HEK293 (cell line): ENCODE data around the gene MAK.
"Not testable (repeated sequence)": the region's sequence is repeated elsewhere in the genome, so short reads cannot be mapped to it uniquely, and the experiment has no call there.

Source experiments
- REST ChIP-seq: fragments of 450-650 bp; formaldehyde crosslinking; IDR thresholded peaks from 2 replicates; pipeline ENCODE4 v1.5.1; 2016; ENCODE audit warnings: missing biosample characterization, missing genetic modification characterization
- ZNF501 ChIP-seq: fragments of 450-650 bp; formaldehyde crosslinking; IDR thresholded peaks from 2 replicates; pipeline ENCODE4 v1.5.1; 2016; ENCODE audit warnings: missing biosample characterization, missing genetic modification characterization
- ZNF555 ChIP-seq: fragments of 450-650 bp; formaldehyde crosslinking; conservative IDR thresholded peaks from 2 replicates; pipeline ENCODE4 v1.5.1; 2017; ENCODE audit warnings: missing biosample characterization, mild to moderate bottlenecking, missing genetic modification characterization, inconsistent platforms
- ZNF707 ChIP-seq: fragments of 450-650 bp; formaldehyde crosslinking; IDR thresholded peaks from 2 replicates; pipeline ENCODE4 v1.5.1; 2016; ENCODE audit warnings: missing biosample characterization, missing genetic modification characterization
- ZNF768 ChIP-seq: fragments of 450-650 bp; formaldehyde crosslinking; IDR thresholded peaks from 2 replicates; pipeline ENCODE4 v1.5.1; 2018; ENCODE audit warnings: missing biosample characterization, mild to moderate bottlenecking, missing genetic modification characterization
- ZNF843 ChIP-seq: fragments of 450-650 bp; formaldehyde crosslinking; IDR thresholded peaks from 2 replicates; pipeline ENCODE4 v1.5.1; 2016; ENCODE audit warnings: missing biosample characterization, missing genetic modification characterization
- TF ChIP-seq, protein P1 (sequence below): fragments of 450-650 bp; formaldehyde crosslinking; IDR thresholded peaks from 2 replicates; pipeline ENCODE4 v1.5.1; 2016; ENCODE audit warnings: missing biosample characterization, missing genetic modification characterization
- TF ChIP-seq, protein P2 (sequence below): fragments of 450-650 bp; formaldehyde crosslinking; IDR thresholded peaks from 2 replicates; pipeline ENCODE4 v1.5.1; 2016; ENCODE audit warnings: missing biosample characterization, missing genetic modification characterization, low read depth

GRCh38 chr6:10863031-10863430 is 24.7 kb upstream of the MAK start:
- not testable (repeated sequence) for TF ChIP-seq REST (tag by site-specific recombination); ZNF501 (tag by site-specific recombination); ZNF843; ZNF555 (tag by site-specific recombination); ZNF707 (tag by site-specific recombination); ZNF768 (tag by site-specific recombination)
- TF ChIP-seq, protein P1, sequence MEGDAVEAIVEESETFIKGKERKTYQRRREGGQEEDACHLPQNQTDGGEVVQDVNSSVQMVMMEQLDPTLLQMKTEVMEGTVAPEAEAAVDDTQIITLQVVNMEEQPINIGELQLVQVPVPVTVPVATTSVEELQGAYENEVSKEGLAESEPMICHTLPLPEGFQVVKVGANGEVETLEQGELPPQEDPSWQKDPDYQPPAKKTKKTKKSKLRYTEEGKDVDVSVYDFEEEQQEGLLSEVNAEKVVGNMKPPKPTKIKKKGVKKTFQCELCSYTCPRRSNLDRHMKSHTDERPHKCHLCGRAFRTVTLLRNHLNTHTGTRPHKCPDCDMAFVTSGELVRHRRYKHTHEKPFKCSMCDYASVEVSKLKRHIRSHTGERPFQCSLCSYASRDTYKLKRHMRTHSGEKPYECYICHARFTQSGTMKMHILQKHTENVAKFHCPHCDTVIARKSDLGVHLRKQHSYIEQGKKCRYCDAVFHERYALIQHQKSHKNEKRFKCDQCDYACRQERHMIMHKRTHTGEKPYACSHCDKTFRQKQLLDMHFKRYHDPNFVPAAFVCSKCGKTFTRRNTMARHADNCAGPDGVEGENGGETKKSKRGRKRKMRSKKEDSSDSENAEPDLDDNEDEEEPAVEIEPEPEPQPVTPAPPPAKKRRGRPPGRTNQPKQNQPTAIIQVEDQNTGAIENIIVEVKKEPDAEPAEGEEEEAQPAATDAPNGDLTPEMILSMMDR = not testable (repeated sequence)
- TF ChIP-seq, protein P2, sequence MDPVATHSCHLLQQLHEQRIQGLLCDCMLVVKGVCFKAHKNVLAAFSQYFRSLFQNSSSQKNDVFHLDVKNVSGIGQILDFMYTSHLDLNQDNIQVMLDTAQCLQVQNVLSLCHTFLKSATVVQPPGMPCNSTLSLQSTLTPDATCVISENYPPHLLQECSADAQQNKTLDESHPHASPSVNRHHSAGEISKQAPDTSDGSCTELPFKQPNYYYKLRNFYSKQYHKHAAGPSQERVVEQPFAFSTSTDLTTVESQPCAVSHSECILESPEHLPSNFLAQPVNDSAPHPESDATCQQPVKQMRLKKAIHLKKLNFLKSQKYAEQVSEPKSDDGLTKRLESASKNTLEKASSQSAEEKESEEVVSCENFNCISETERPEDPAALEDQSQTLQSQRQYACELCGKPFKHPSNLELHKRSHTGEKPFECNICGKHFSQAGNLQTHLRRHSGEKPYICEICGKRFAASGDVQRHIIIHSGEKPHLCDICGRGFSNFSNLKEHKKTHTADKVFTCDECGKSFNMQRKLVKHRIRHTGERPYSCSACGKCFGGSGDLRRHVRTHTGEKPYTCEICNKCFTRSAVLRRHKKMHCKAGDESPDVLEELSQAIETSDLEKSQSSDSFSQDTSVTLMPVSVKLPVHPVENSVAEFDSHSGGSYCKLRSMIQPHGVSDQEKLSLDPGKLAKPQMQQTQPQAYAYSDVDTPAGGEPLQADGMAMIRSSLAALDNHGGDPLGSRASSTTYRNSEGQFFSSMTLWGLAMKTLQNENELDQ (tag by site-specific recombination) = not testable (repeated sequence)
